Globus pallidus (tissue), 1 donor: ENCODE results near the gene CCDC116.
A peak's percentile ranks its signal among the peaks of the same experiment; 100 is the strongest.
"Not testable (repeated sequence)": the region's sequence is repeated elsewhere in the genome, so short reads cannot be mapped to it uniquely, and the experiment has no call there.

ENCODE experiments used
- DNase-seq: peaks from one replicate; pipeline ENCODE4 v3.0.0-alpha.2; 2015; ENCODE audit warnings: low spot score

CCDC116 gene, protein sequence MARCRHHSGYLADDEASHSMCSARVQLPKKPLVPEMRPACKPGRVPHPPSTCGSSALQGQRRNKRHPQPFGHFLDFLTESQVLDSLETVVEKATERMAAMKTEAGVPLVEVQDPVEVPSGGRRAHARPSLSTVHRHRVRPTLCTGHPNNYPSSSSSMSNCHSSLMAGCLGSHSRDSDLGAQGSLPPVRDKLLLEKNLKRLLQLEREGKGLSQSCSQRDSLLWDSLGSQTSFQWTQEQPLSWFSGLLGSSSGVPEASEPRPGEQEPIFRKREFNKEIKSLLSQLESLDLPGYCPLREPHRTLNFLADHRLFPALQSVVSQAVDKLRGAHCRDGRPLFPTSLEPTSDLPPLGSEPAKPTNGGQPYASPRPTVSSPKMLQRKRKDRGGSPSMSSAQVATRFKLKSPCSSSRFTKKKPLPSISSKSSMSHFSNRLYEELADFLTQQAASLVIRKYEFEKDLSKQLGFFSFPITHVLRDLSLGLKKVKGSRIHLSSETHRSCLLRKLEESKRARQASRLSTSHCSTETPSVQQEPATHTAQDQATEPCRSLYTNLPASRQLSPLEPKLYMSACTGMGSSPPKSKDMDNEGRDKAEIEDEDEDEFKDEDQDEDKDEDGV

DNA sequence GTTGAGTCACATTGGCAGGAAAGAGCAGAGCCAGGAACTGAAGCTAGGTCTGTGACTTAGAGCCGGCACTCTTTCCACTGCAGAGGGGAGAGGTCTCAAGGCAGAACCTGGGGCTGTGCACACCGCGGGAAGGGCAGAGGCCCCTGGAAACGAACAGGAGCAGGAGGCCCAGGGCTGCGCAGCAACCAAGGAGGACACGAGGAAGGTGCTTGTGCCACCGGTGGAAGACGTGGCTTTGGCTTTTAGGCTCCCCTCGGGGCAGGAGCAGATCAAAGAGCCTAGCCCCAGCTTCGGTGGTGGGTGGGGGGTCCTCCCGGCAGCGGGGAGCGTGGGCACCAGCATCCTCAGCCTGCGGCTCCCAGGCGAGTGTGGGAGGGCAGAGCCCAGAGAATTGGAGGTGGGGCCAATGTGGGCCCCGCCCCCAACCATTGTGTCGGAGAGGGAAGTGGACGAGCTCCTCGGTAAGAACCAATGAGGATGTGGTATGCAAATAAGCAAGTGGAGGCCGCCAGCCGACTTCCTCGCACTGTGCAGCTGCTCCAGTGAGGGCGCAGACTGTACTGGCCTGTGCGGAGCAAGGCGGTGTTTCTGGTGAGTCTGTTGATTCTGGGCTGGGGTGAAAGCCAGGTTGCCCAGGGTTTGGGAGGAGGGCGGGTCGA lies at the start of gene CCDC116:
TSS of gene CCDC116 (plus strand) at position 524 of the 659 bp plus-strand sequence. CDS start 422 bp downstream, outside the sequence.
- no peak for DNase-seq

- no peak for DNase-seq
Measured at GRCh38 chr22:21582801-21583740, 49.5 kb upstream of the CCDC116 start.

- DNase-seq = no peak
Measured at GRCh38 chr22:21585389-21585788, 47.2 kb upstream of the CCDC116 start.

- DNase-seq = peak; percentile 81
Measured at GRCh38 chr22:21587803-21588611, 44.6 kb upstream of the CCDC116 start.

DNA sequence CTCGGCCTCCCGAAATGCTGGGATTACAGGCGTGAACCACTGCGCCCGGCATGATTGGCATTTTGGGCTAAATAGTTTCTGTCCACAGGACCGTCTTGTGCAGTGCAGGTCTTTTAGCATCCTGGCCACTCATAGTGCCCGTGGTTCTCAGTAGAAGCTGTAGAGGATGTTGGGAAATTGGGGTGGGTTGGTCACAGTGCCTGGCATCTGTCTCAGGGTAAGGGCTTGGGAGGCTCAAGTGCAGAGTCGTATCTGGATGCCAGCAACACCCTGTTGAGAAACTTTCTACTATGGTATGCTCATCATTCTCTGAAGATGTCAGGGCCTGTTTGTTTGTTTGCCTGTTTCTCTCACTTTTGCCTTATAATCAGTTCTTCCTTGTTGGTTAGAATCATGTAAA lies 43.2 kb upstream of the CCDC116 start:
- no peak for DNase-seq

GRCh38 chr22:21590809-21591641 lies 41.5 kb upstream of the CCDC116 start:
- no peak for DNase-seq

DNA sequence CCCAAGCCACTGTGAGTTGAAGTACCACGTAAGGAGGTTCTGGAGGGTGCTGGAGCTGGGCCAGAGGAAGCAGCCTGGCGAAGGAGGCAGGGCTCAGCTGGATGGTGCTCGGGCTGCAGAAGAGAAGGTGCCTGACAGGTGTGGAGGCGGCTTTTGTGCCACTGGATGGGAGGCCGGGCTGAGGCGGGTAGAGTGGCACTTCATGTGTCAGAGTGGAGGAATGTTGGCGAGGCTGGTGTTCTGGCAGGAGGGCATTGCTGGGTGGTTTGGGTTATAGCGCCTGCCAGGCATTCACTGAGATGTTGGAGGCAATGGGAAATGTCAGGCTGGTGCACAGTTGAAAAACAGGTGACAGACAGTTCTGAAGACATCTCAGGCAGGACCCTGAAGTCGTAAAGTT lies 40.9 kb upstream of the CCDC116 start:
- no peak for DNase-seq

GRCh38 chr22:21592422-21592821 lies 40.1 kb upstream of the CCDC116 start:
- DNase-seq = no peak

DNA sequence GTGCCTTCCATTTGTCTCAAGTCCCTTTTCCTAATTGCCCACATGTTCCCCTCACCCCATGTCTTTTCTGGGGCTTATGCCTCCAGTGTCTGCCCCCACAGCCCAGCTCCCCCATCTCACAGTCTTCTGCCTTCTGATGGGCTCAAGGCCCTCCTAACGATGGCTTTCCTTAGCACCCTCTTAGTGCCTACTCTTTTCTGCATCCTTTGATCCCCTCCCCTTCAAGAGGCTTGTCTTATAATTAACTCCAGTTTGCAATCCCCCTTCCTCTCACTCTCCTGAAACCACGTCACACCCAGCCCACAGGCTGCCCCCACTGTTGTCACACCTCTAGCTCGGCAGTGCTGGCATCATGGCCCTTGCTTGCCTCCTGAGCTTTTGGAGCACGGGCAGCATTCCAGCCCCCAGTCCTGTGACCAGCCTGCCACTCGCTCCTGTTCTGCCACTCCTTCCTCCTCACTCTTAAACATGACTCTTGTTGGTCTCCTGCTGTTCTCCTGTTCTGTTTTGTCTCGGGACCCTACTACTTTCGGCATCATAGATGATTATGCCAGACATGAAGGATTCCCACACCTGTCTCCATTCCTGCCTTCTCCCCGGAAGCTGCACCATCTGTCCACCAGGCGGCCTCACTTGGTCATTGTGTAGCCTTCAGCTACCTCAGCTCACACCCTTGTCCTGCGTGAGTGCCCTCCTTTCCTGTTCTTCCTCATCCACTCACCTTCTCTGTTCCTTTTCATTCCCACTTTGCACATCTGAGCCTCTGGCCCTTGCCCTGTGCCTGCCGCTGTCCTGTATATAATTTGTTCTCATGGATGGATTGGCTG lies 38.9 kb upstream of the CCDC116 start:
- no peak for DNase-seq

- peak; percentile 41 for DNase-seq
Measured at GRCh38 chr22:21594865-21595452, 37.6 kb upstream of the CCDC116 start.

DNA sequence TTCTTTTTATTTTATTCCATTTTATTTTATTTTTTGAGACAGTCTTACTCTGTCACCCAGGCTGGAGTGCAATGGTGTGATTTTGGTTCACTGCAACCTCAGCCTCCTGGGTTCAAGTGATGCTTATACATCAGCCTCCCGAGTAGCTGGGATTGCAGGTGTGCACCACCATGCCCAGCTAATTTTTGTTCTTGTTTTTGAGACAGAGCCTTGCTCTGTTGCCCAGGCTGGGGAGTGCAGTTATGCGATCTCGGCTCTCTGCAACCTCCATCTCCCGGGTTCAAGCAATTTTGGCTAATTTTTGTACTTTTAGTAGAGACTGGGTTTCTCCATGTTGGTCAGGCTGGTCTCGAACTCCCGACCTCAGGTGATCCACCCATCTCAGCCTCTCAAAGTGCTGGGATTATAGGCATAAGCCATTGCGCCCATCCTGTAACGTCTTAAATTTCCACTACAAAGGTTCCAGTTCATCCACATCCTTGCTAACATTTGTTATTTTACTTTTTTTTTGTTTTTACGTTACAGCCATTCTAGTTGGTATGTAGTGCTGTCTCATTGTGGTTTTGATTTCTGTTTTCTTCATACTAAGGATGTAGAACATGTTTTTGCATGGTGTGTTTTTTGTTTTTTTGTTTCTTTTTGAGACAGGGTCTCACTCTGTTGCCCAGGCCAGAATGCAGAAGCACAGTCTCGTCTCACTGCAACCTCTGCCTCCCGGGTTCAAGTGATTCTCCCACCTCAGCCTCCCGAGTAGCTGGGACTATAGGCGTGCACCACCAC lies 36.0 kb upstream of the CCDC116 start:
- DNase-seq = not testable (repeated sequence)

DNA sequence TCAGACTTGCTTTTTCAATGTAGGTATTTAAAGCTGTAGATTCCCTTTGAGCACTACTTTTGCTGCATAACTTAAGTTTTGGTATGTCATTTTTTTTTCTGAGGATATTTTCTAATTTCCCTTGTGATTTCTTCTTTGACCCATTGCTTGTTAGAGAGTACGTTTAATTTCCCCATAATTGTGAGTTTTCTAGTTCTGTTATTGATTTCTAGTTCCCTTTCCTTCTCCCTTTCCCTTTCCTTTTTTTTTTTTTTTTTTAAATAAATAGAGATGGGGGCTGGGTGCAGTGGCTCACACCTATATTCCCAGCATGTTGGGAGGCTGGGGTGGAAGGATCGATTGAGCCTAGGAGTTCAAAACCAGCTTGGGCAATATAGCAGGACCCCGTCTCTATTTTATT lies 34.3 kb upstream of the CCDC116 start:
- no peak for DNase-seq

- DNase-seq = no peak
Measured at GRCh38 chr22:21599053-21599893, 33.3 kb upstream of the CCDC116 start.

DNA sequence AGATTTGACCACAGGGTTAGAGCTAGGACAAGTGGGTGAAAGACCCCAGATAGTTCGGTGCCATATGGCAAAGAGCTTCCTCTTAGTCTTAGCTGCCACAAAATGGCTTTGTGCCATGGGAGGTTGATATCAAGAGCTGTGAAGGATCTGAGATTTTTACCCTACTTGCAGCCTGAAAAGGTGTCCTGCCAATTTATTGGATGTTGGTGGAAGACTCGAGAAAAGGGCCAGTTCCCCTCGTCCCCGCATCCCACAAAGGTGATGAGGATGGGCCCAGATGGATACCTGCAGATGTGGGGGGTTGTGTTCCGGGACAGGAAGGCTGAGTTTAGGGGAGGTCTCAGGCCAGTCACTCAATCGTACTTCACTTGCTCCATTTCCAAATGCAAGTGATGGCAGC lies 30.0 kb upstream of the CCDC116 start:
- no peak for DNase-seq

DNA sequence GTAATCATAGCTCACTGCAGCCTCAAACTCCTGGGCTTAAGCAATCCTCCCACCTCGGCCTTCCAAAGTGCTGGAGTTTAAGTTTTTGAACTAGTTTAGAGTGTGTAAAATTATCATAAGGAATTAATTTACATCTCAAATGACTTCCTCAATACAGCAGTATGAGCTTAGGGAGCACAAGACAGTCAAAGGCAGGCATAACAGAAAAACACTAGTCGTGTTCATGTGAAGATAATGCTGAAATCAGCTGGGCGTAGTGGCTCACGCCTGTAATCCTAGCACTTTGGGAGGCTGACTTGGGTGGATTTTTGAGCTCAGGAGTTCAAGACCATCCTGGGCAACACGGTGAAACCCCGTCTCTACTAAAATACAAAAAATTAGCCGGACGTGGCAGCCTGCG lies 28.6 kb upstream of the CCDC116 start:
- no peak for DNase-seq

DNA sequence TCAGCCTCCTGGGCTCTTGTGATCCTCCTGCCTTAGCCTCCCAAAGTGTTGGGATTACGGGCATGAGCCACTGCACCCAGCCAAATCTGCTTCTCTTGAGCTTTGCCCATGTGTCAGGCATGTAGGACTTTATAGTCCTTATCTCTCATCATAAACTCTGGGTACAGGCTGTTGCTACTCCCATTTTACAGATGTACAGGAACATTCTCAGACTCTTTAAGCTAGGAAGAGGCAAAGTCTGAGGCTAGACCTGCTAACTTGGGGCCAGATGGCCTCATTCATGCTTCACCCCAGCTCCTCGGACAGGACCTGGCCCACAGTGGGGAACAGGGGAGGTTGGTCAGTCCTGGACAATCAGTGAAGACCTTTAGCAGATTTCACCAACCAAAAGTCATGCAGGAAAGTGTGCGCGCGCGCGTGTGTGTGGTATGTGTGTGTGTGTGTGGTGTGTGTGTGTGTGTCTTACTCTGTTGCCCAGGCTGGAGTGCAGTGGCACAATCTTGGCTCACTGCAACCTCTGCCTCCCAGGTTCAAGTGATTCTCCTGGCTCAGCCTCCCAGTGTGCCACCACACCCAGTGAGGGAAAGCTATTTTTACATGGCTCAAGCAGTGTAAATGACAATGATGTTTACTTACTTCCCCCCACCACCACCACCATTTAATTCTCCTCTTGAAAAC lies 26.5 kb upstream of the CCDC116 start:
- DNase-seq = no peak

GRCh38 chr22:21606775-21607174 lies 25.8 kb upstream of the CCDC116 start:
- no peak for DNase-seq
